Spleen (tissue), 11 donors: Measurements from ENCODE around the gene P2RX7. TPM values are rescaled to one million over a fixed set of nuclear protein-coding genes. Genes with fewer than 3 reads are reported as not detected.
A peak's percentile ranks its signal among the peaks of the same experiment; 100 is the strongest.

Experiments used
- DNase-seq: peaks from one replicate; pipeline ENCODE4 v3.0.0-alpha.2; 2020
- H3K27ac ChIP-seq, 8 donors: fragments of 200-600 bp; sonication (generic) in 7 of 8; 1 replicate in 4 of 8; 2 replicates in 4 of 8; pipeline versions ENCODE4 v1.5.0 to v1.8.0; 2016 to 2021; ENCODE audit warnings: inconsistent platforms in 4 of 8, mild to moderate bottlenecking in 4 of 8, moderate library complexity in 1 of 8
- H3K27me3 ChIP-seq, 7 donors: fragments of 200-600 bp; sonication (generic) in 6 of 7; replicated peaks in 1 of 7; 1 replicate in 4 of 7; 2 replicates in 3 of 7; pipeline versions ENCODE4 v1.5.0 to v1.8.0; 2016 to 2021; ENCODE audit warnings: inconsistent platforms in 3 of 7, mild to moderate bottlenecking in 1 of 7
- H3K36me3 ChIP-seq, 6 donors: fragments of 200-600 bp; sonication (generic) in 5 of 6; 1 replicate in 4 of 6; 2 replicates in 2 of 6; pipeline versions ENCODE4 v1.5.0 to v1.8.0; 2016 to 2021; ENCODE audit warnings: inconsistent platforms in 2 of 6
- H3K4me1 ChIP-seq, 6 donors: fragments of 200-600 bp; sonication (generic) in 5 of 6; 1 replicate in 3 of 6; 2 replicates in 3 of 6; pipeline versions ENCODE4 v1.5.0 to v1.8.0; 2016 to 2021; ENCODE audit warnings: inconsistent platforms in 3 of 6
- H3K4me3 ChIP-seq, 8 donors: fragments of 200-600 bp; sonication (generic) in 7 of 8; 1 replicate in 4 of 8; 2 replicates in 4 of 8; pipeline versions ENCODE4 v1.5.0 to v1.8.0; 2016 to 2021; ENCODE audit warnings: inconsistent platforms in 4 of 8, mild to moderate bottlenecking in 4 of 8, moderate library complexity in 2 of 8
- H3K9me3 ChIP-seq, 8 donors: fragments of 200-600 bp; sonication (generic) in 7 of 8; 1 replicate in 4 of 8; 2 replicates in 4 of 8; pipeline versions ENCODE4 v1.5.0 to v1.8.0; 2016 to 2021; ENCODE audit warnings: inconsistent platforms in 4 of 8
- CTCF ChIP-seq, 11 experiments: fragments of 200-600 bp in 7 of 11; fragments of 450-650 bp in 4 of 11; sonication (generic) in 4 of 11; IDR thresholded peaks in 8 of 11; conservative IDR thresholded peaks in 3 of 11; 1 replicate in 7 of 11; 2 replicates in 4 of 11; pipeline versions ENCODE4 v1.4.0 to v1.8.0; 2016 to 2021; ENCODE audit warnings: antibody characterized with exemption in 11 of 11, inconsistent platforms in 4 of 11, mild to moderate bottlenecking in 1 of 11
- POLR2A ChIP-seq, 3 donors: fragments of 450-650 bp; IDR thresholded peaks; one replicate each; pipeline ENCODE4 v1.5.1; 2017; ENCODE audit warnings: antibody characterized with exemption in 3 of 3, mild to moderate bottlenecking in 1 of 3
- POLR2AphosphoS5 ChIP-seq, 3 donors: sonication (generic); formaldehyde crosslinking; IDR thresholded peaks; one replicate each; pipeline ENCODE4 v1.5.1; 2017; ENCODE audit warnings: antibody characterized with exemption in 3 of 3
- WGBS, 5 donors: extraction: QIAGEN DNeasy Blood & Tissue Kit in 3 of 5; methylation state at CpG; one replicate each; pipeline versions ENCODE4 v1.1.5 to v1.1.7; 2013 to 2018; 5-methylcytosine and 5-hydroxymethylcytosine counted together
- intact Hi-C: fragments of 100-400 bp; cut with DNase I; formaldehyde crosslinking; loops from one replicate; pipeline ENCODE4 v1.15.0; 2023; ENCODE audit warnings: low total_unique reads
- polyA plus RNA-seq, 3 donors: library from polyadenylated mRNA; stranded (reverse); fragments of 200-250 nt; gene quantifications; one replicate each; pipeline ENCODE4 v1.2.1, GENCODE V29; 2013
- total RNA-seq, 7 donors: library from RNA; depleted of rRNA in 3 of 7; stranded (reverse); fragments of >200 nt in 3 of 7; fragmentation: NEBNext Ultra II Directional in 4 of 7; extraction: Animal tissue kit (Norgen Biotek cat#: 25700) in 4 of 7; gene quantifications; one replicate each; pipeline versions ENCODE4 v1.1.0 to v1.2.1, GENCODE V29; 2016 to 2021
- donor health status: healthy with polysubstance abuse.
- donor health status: DM: no; HTN: no; CAD: no; lungs with moderate emphysema.
- donor health status: DM: no; HTN: no; CAD: no.
- donor health status: Bipolar disorder and iron deficiency.
- donor health status: healthy.
- donor health status: DM: no; HTN: no; CAD: no.
- donor health status: DM: yes; HTN: yes; CAD: no.

The P2RX7 gene
- total and polyA plus RNA-seq, 10 donors = 1.8 to 12.3 (median 9.0) TPM

- TF ChIP-seq CTCF (IDR thresholded peaks at IDR 0.05 in 8 of 11, conservative IDR thresholded peaks at IDR 0.05 in 3 of 11) = no peak
- TF ChIP-seq POLR2AphosphoS5 (IDR thresholded peaks at IDR 0.05) = no peak
- 91 to 100% (median 96%) methylated on average over 2 of the region's 2 CpGs for WGBS, 5 donors
- Histone ChIP-seq H3K9me3 (no peaks in the 10 kb centered on the region), H3K27me3 (no peaks in the 10 kb centered on the region), H3K36me3 (no peaks in the 10 kb centered on the region), H3K4me3 (no peak overlapping the region), H3K27ac (peak overlapping the region in 1 of 8 donors; percentile 43), H3K4me1 (peaks cover 11 to 84% (median 47%) of the 10 kb centered on the region in 6 donors)
- no peak for DNase-seq
- intact Hi-C loops = no loop called here
Observed at GRCh38 chr12:121092034-121092433, 40.6 kb upstream of the P2RX7 start.

GRCh38 chr12:121093487-121093891 is 39.2 kb upstream of the P2RX7 start:
- Histone ChIP-seq H3K27ac (peak overlapping the region in 3 of 8 donors; percentile 16 to 21 (median 16)), H3K9me3 (no peaks in the 10 kb centered on the region), H3K4me3 (no peak overlapping the region), H3K4me1 (peaks cover 11 to 69% (median 41%) of the 10 kb centered on the region in 6 donors), H3K27me3 (no peaks in the 10 kb centered on the region), H3K36me3 (no peaks in the 10 kb centered on the region)
- 94 to 100% (median 98%) methylated on average over 8 to 31 of the region's 31 CpGs for WGBS, 5 donors
- intact Hi-C loops = no loop called here
- DNase-seq = peak; percentile 81
- TF ChIP-seq CTCF (IDR thresholded peaks at IDR 0.05 in 8 of 11, conservative IDR thresholded peaks at IDR 0.05 in 3 of 11) (no peak), POLR2A (IDR thresholded peaks at IDR 0.05) (no peak), POLR2AphosphoS5 (IDR thresholded peaks at IDR 0.05) (no peak)

GRCh38 chr12:121095544-121096198 is 37.0 kb upstream of the P2RX7 start:
- WGBS, 5 donors = 1 to 3% (median 1%) methylated on average over 32 to 33 of the region's 33 CpGs
- intact Hi-C loops = loop anchor here (5.0 kb wide), 1 partner anchor 33 kb away; no protein-coding TSS in a partner anchor
- peak overlapping the region in 7 of 8 donors; percentile 27 to 65 (median 36) for H3K4me3 ChIP-seq

More at GRCh38 chr12:121095544-121096198, 37.0 kb upstream of the P2RX7 start:
- peak; percentile 95 for DNase-seq
- H3K36me3 ChIP-seq = no peaks in the 10 kb centered on the region
- no peaks in the 10 kb centered on the region for H3K27me3 ChIP-seq
- H3K27ac ChIP-seq = peak overlapping the region in 4 of 8 donors; percentile 18 to 54 (median 45)
- H3K4me1 ChIP-seq = peaks cover 11 to 52% (median 33%) of the 10 kb centered on the region in 6 donors
- H3K9me3 ChIP-seq = peaks cover 0 to 15% (median 12%) of the 10 kb centered on the region in 8 donors
- no peak for TF ChIP-seq POLR2A (IDR thresholded peaks at IDR 0.05)
- TF ChIP-seq CTCF (IDR thresholded peaks at IDR 0.05 in 8 of 11, conservative IDR thresholded peaks at IDR 0.05 in 3 of 11) = peak; percentile 57 to 88 (median 83)
- TF ChIP-seq POLR2AphosphoS5 (IDR thresholded peaks at IDR 0.05) = peak in 2 of 3 donors; percentile 45 to 50
